Measurements from ENCODE around the gene MGAT4B.

DNA sequence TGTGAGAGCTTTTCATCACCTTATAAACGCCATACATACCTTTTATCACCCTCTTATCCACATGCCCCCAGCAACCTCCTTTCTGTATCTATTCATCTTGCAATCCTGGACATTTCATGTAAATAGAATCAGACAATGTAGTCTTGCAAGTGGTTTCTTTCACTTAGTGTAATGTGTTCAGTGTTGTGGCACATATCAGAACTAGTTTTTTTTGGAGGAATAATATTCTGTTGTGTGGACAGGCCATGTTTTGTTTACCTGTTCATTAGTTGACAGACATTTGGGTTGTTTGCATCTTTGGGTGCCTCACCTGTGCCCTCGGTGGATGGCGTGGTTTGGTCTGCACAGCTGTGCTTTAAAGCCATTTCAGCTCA is 15.4 kb upstream of the MGAT4B start:
- TF ChIP-seq, protein P1, sequence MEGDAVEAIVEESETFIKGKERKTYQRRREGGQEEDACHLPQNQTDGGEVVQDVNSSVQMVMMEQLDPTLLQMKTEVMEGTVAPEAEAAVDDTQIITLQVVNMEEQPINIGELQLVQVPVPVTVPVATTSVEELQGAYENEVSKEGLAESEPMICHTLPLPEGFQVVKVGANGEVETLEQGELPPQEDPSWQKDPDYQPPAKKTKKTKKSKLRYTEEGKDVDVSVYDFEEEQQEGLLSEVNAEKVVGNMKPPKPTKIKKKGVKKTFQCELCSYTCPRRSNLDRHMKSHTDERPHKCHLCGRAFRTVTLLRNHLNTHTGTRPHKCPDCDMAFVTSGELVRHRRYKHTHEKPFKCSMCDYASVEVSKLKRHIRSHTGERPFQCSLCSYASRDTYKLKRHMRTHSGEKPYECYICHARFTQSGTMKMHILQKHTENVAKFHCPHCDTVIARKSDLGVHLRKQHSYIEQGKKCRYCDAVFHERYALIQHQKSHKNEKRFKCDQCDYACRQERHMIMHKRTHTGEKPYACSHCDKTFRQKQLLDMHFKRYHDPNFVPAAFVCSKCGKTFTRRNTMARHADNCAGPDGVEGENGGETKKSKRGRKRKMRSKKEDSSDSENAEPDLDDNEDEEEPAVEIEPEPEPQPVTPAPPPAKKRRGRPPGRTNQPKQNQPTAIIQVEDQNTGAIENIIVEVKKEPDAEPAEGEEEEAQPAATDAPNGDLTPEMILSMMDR (IDR thresholded peaks at IDR 0.05): no peak
- no peak for TF ChIP-seq POLR2AphosphoS5 (IDR thresholded peaks at IDR 0.05)
